ENCODE measurements around the gene SORCS3. TPM values are rescaled to one million over a fixed set of nuclear protein-coding genes. Genes with fewer than 3 reads are reported as not detected.

The SORCS3 gene
- total RNA-seq, 1 experiment from 2014 or later, result not detected

GRCh38 chr10:104804880-104805279 lies 163.8 kb downstream of the SORCS3 start (continued):
- no peak for TF ChIP-seq EZH2 (IDR thresholded peaks at IDR 0.05)
- TF ChIP-seq SRF (IDR thresholded peaks at IDR 0.05; ENCODE audit: low read depth), result no peak
- TF ChIP-seq RAD21 (IDR thresholded peaks at IDR 0.05; ENCODE audit: low read depth), result no peak
- TF ChIP-seq SIN3A (IDR thresholded peaks at IDR 0.05; ENCODE audit: low read depth), result no peak
- no peak for TF ChIP-seq ZFX (IDR thresholded peaks at IDR 0.05)
- TF ChIP-seq CBX3 (IDR thresholded peaks at IDR 0.05; ENCODE audit: low read depth), result no peak

GRCh38 chr10:104806801-104807200 lies 165.7 kb downstream of the SORCS3 start:
- Histone ChIP-seq H3K4me2 (ENCODE audit: low read length) (no peak overlapping the region), H3K9me2 (ENCODE audit: insufficient read depth) (no peaks in the 10 kb centered on the region), H3K4me3 (replicated peaks in 1 of 2; ENCODE audit: low read depth in 1 of 2, low read length in 2 of 2) (no peak overlapping the region), H3K4me1 (ENCODE audit: control insufficient read depth in 1 of 2, insufficient read depth in 2 of 2, low read length in 2 of 2) (peaks cover 15 to 36% of the 10 kb centered on the region in 2 experiments), H3K27ac (ENCODE audit: low read depth, low read length) (no peak overlapping the region), H3K36me3 (ENCODE audit: control insufficient read depth in 1 of 2, insufficient read depth in 2 of 2, low read length in 2 of 2) (no peaks in the 10 kb centered on the region), H3K9me3 (ENCODE audit: control insufficient read depth in 1 of 2, insufficient read depth in 1 of 2, low read depth in 1 of 2, low read length in 2 of 2) (no peaks in the 10 kb centered on the region), H3K9ac (ENCODE audit: low read length) (no peak overlapping the region), H4K20me1 (ENCODE audit: insufficient read depth) (no peaks in the 10 kb centered on the region), H3K27me3 (ENCODE audit: insufficient read depth, low read length) (no peaks in the 10 kb centered on the region), H3K79me2 (ENCODE audit: insufficient read depth, low read length) (no peaks in the 10 kb centered on the region), H2AFZ (ENCODE audit: low read depth, low read length, poor library complexity, severe bottlenecking) (no peak overlapping the region)
- POLR2A ChIA-PET, result no interaction called here
- BruUV-seq (replicated peaks), result no TSS peak
- no peak for ATAC-seq
- intact Hi-C loops (cut with micrococcal nuclease), result no loop called here
- CTCF ChIA-PET, result interaction anchor here (1.0 kb wide), 1 partner anchor 10 kb away, joined by 3 read pairs; no protein-coding TSS in a partner anchor
- TF ChIP-seq REST (IDR thresholded peaks at IDR 0.05; ENCODE audit: low read depth) (no peak), ZNF274 (IDR thresholded peaks at IDR 0.05; ENCODE audit: low read depth, low read length) (no peak), RAD21 (IDR thresholded peaks at IDR 0.05; ENCODE audit: low read depth) (no peak), EZH2phosphoT487 (IDR thresholded peaks at IDR 0.05; ENCODE audit: borderline replicate concordance) (no peak), SRF (IDR thresholded peaks at IDR 0.05; ENCODE audit: low read depth) (no peak), SP1 (IDR thresholded peaks at IDR 0.05; ENCODE audit: low read depth) (no peak), CBX3 (IDR thresholded peaks at IDR 0.05; ENCODE audit: low read depth) (no peak), EZH2 (IDR thresholded peaks at IDR 0.05) (no peak), ZFX (IDR thresholded peaks at IDR 0.05) (no peak), TCF7L2 (IDR thresholded peaks at IDR 0.05; ENCODE audit: borderline replicate concordance, extremely low read depth, insufficient read depth, insufficient read length) (no peak), CEBPB (IDR thresholded peaks at IDR 0.05; ENCODE audit: low read depth) (no peak)
- DNase-seq (ENCODE audit: low read depth, low spot score), result no peak
- RAD21 ChIA-PET (ENCODE audit: low non-redundant PET in 1 of 2, low total read pairs in 2 of 2, uncharacterized antibody in 2 of 2, unreplicated experiment in 2 of 2), result no interaction called here
